LNCaP clone FGC (cell line): ENCODE measurements around the gene RALY.

Experiments used
- DNase-seq: peaks from one replicate; pipeline ENCODE4 v3.0.0-alpha.2; 2011; ENCODE audit warnings: low read depth
- H3K4me3 ChIP-seq: 2 replicates; pipeline ENCODE4 v1.5.1; 2011; ENCODE audit warnings: mild to moderate bottlenecking, low read depth, low read length, control low read depth
- CTCF ChIP-seq: IDR thresholded peaks from 2 replicates; pipeline ENCODE4 v1.5.1; 2012; ENCODE audit warnings: mild to moderate bottlenecking; ENCODE audit not compliant: control insufficient read depth, insufficient read depth; ENCODE audit errors: extremely low read depth

Gene RALY

GRCh38 chr20:34072778-34073177, 79.1 kb downstream of the RALY start:
- no peak overlapping the region for H3K4me3 ChIP-seq
- no peak for TF ChIP-seq CTCF
- no peak for DNase-seq

- no peak for DNase-seq
- TF ChIP-seq CTCF, result no peak
- H3K4me3 ChIP-seq, result no peak overlapping the region
These were observed 80.5 kb downstream of the RALY start for GRCh38 chr20:34074101-34074760.

GRCh38 chr20:34075647-34076046, 81.9 kb downstream of the RALY start:
- no peak for DNase-seq
- no peak for TF ChIP-seq CTCF

GRCh38 chr20:34076952-34077351, 83.2 kb downstream of the RALY start:
- no peak for TF ChIP-seq CTCF
- no peak for DNase-seq
- no peak overlapping the region for H3K4me3 ChIP-seq

More at GRCh38 chr20:34075647-34076046, 81.9 kb downstream of the RALY start:
- H3K4me3 ChIP-seq, result no peak overlapping the region

GRCh38 chr20:34078540-34078939, 84.8 kb downstream of the RALY start:
- TF ChIP-seq CTCF, result no peak
- DNase-seq, result no peak

GRCh38 chr20:34079818-34080217, 86.1 kb downstream of the RALY start:
- H3K4me3 ChIP-seq, result no peak overlapping the region
- DNase-seq, result no peak
- TF ChIP-seq CTCF, result no peak

More at GRCh38 chr20:34078540-34078939, 84.8 kb downstream of the RALY start:
- no peak overlapping the region for H3K4me3 ChIP-seq
